OCI-LY7 (cell line): Measurements from ENCODE around the gene BCL11A. TPM values are rescaled to one million over a fixed set of nuclear protein-coding genes. Genes with fewer than 3 reads are reported as not detected.

Experiments
- BruUV-seq: library from RNA; stranded (reverse); fragments of 400-500 nt; replicated peaks from 2 replicates; lab custom pipeline; 2021; lab: Mats Ljungman, UMichigan
- CTCF ChIA-PET: fragments of 300-600 bp; sonication (Branson Sonifier 250); formaldehyde crosslinking; loops from one replicate; lab custom pipeline; 2022; ENCODE audit warnings: antibody characterized with exemption; ENCODE audit not compliant: unreplicated experiment; lab: Charles Lee
- POLR2A ChIA-PET: fragments of 300-600 bp; sonication (Branson Sonifier 250); formaldehyde crosslinking; loops from one replicate; lab custom pipeline; 2022; ENCODE audit warnings: antibody characterized with exemption; lab: Charles Lee
- DNase-seq: peaks from one replicate; pipeline ENCODE4 v3.0.0-alpha.2; 2015; ENCODE audit warnings: low spot score
- H2AFZ ChIP-seq: fragments of 200-600 bp; sonication (generic), shearing (Covaris generic); 2 replicates; pipeline ENCODE4 v1.6.1; 2014; ENCODE audit warnings: mild to moderate bottlenecking, antibody characterized with exemption, low read length, moderate library complexity
- H3K27ac ChIP-seq: fragments of 200-600 bp; sonication (generic); 2 replicates; pipeline ENCODE4 v1.5.1; 2014; ENCODE audit warnings: mixed run types, low read depth, mild to moderate bottlenecking, moderate library complexity, low read length, inconsistent platforms; ENCODE audit not compliant: poor library complexity, severe bottlenecking
- H3K36me3 ChIP-seq: fragments of 200-600 bp; sonication (generic); 2 replicates; pipeline ENCODE4 v1.6.1; 2014; ENCODE audit warnings: mild to moderate bottlenecking, antibody characterized with exemption, low read length, moderate library complexity, mixed read lengths; ENCODE audit not compliant: insufficient read depth
- H3K4me1 ChIP-seq: fragments of 200-600 bp; sonication (generic); 2 replicates; pipeline ENCODE4 v1.5.1; 2014; ENCODE audit warnings: mild to moderate bottlenecking, low read length; ENCODE audit not compliant: insufficient read depth, poor library complexity, severe bottlenecking
- H3K4me2 ChIP-seq: fragments of 200-600 bp; sonication (generic); 2 replicates; pipeline ENCODE4 v1.6.1; 2014; ENCODE audit warnings: mild to moderate bottlenecking, low read length
- H3K4me3 ChIP-seq: fragments of 200-600 bp; sonication (generic); 2 replicates; pipeline ENCODE4 v1.5.1; 2014; ENCODE audit warnings: mild to moderate bottlenecking, low read depth, low read length; ENCODE audit not compliant: poor library complexity, severe bottlenecking
- H3K79me2 ChIP-seq: fragments of 200-600 bp; sonication (generic); 2 replicates; pipeline ENCODE4 v1.6.1; 2016; ENCODE audit warnings: low read depth, mild to moderate bottlenecking, low read length, moderate library complexity, mixed read lengths; ENCODE audit not compliant: insufficient read depth
- H3K9me2 ChIP-seq: fragments of 200-600 bp; sonication (generic); 2 replicates; pipeline ENCODE4 v1.6.1; 2016; ENCODE audit warnings: mild to moderate bottlenecking, low read length, mixed read lengths; ENCODE audit not compliant: insufficient read depth
- H3K9me3 ChIP-seq: fragments of 200-600 bp; sonication (generic); 2 replicates; pipeline ENCODE4 v1.6.1; 2014; ENCODE audit warnings: mild to moderate bottlenecking, mixed run types, low read length, mixed read lengths
- H4K20me1 ChIP-seq: fragments of 200-600 bp; sonication (generic); 2 replicates; pipeline ENCODE4 v1.6.1; 2014; ENCODE audit warnings: mild to moderate bottlenecking, antibody characterized with exemption, low read length, moderate library complexity, mixed read lengths; ENCODE audit not compliant: insufficient read depth
- CTCF ChIP-seq: fragments of 200-600 bp; sonication (generic); conservative IDR thresholded peaks from 2 replicates; pipeline ENCODE4 v1.5.1; 2014; ENCODE audit warnings: mild to moderate bottlenecking, antibody characterized with exemption, low read length, moderate library complexity, mixed read lengths
- EZH2phosphoT487 ChIP-seq: fragments of 200-600 bp; sonication (generic); IDR thresholded peaks from 2 replicates; pipeline ENCODE4 v1.6.1; 2018; ENCODE audit warnings: low read depth, borderline replicate concordance, mild to moderate bottlenecking, mixed run types, antibody characterized with exemption, low read length, moderate library complexity, mixed read lengths
- intact Hi-C: fragments of 100-400 bp; cut with micrococcal nuclease; formaldehyde crosslinking; loops from one replicate; pipeline ENCODE4 v1.10.0; 2022; ENCODE audit not compliant: unreplicated experiment
- total RNA-seq, 2 experiments: library from RNA; depleted of rRNA in 1 of 2; stranded (reverse); fragments of >200 nt in 1 of 2; shearing (Covaris generic) in 1 of 2; gene quantifications; 2 replicates each; pipeline ENCODE4 v1.2.3, GENCODE V29; 2014 to 2022

Gene BCL11A
- total RNA-seq, 2 experiments from 2014 or later = 64.3 to 167 TPM

- ChIA-PET CTCF (no interaction called here), POLR2A (interaction anchor here (1.1 to 2.3 kb wide), 2 partner anchors 9 to 22 kb away, joined by 5 to 7 read pairs; no protein-coding TSS in a partner anchor)
- TF ChIP-seq CTCF = no peak
- no peak for TF ChIP-seq EZH2phosphoT487
- BruUV-seq = no TSS peak
- H3K9me2 ChIP-seq = no peaks in the 10 kb centered on the region
- H2AFZ ChIP-seq = no peak overlapping the region
- no peak overlapping the region for H3K27ac ChIP-seq
- H3K4me1 ChIP-seq = peaks cover 10% of the 10 kb centered on the region
- no peak overlapping the region for H3K4me3 ChIP-seq
- no peak for DNase-seq
- no peak overlapping the region for H3K4me2 ChIP-seq
- no peaks in the 10 kb centered on the region for H4K20me1 ChIP-seq
- no peaks in the 10 kb centered on the region for H3K9me3 ChIP-seq
- peaks cover 88% of the 10 kb centered on the region for H3K36me3 ChIP-seq
- H3K79me2 ChIP-seq = peaks cover 26% of the 10 kb centered on the region; the same call in 1 of the 2 replicates
- intact Hi-C loops = no loop called here
Measured at GRCh38 chr2:60468382-60469085, 84.9 kb downstream of the BCL11A start.

- H4K20me1 ChIP-seq = no peaks in the 10 kb centered on the region
- ChIA-PET CTCF (no interaction called here), POLR2A (interaction anchor here (0.6 to 0.8 kb wide), 2 partner anchors 25 to 73 kb away, joined by 4 to 6 read pairs; no protein-coding TSS in a partner anchor)
- no peak for DNase-seq
- H3K9me2 ChIP-seq = no peaks in the 10 kb centered on the region
- H3K4me1 ChIP-seq = peaks cover 10% of the 10 kb centered on the region
- H3K27ac ChIP-seq = no peak overlapping the region
- no peak overlapping the region for H2AFZ ChIP-seq
- H3K4me3 ChIP-seq = no peak overlapping the region
- intact Hi-C loops = no loop called here
- no peaks in the 10 kb centered on the region for H3K9me3 ChIP-seq
- H3K79me2 ChIP-seq = peaks cover 28% of the 10 kb centered on the region; the same call in 1 of the 2 replicates
- H3K36me3 ChIP-seq = peaks cover 88% of the 10 kb centered on the region
- TF ChIP-seq EZH2phosphoT487 = no peak
- TF ChIP-seq CTCF = no peak
- H3K4me2 ChIP-seq = no peak overlapping the region
- no TSS peak for BruUV-seq
Measured at GRCh38 chr2:60466161-60466702, 87.2 kb downstream of the BCL11A start.

- CTCF ChIA-PET = no interaction called here
- POLR2A ChIA-PET = interaction anchor here (0.6 to 0.8 kb wide), 2 partner anchors 26 to 73 kb away, joined by 4 to 6 read pairs; no protein-coding TSS in a partner anchor
- no TSS peak for BruUV-seq
- no peaks in the 10 kb centered on the region for H4K20me1 ChIP-seq
- H3K4me3 ChIP-seq = no peak overlapping the region
- no peak for DNase-seq
- peaks cover 24% of the 10 kb centered on the region; the same call in 1 of the 2 replicates for H3K79me2 ChIP-seq
- H3K4me2 ChIP-seq = no peak overlapping the region
- H3K36me3 ChIP-seq = peaks cover 88% of the 10 kb centered on the region
- H3K9me2 ChIP-seq = no peaks in the 10 kb centered on the region
- TF ChIP-seq EZH2phosphoT487 (no peak), CTCF (no peak)
- peaks cover 10% of the 10 kb centered on the region for H3K4me1 ChIP-seq
- no peak overlapping the region for H3K27ac ChIP-seq
- intact Hi-C loops = no loop called here
- H2AFZ ChIP-seq = no peak overlapping the region
- H3K9me3 ChIP-seq = no peaks in the 10 kb centered on the region
Measured at GRCh38 chr2:60465736-60466135, 87.7 kb downstream of the BCL11A start.
